Right cardiac atrium (tissue), 5 donors: ENCODE measurements around the gene CNP. TPM values are rescaled to one million over a fixed set of nuclear protein-coding genes. Genes with fewer than 3 reads are reported as not detected.
A peak's percentile ranks its signal among the peaks of the same experiment; 100 is the strongest.

Source experiments
- ATAC-seq, 2 donors: fragments of 200-7000 bp; cut with Tn5 transposase; one replicate each; pipeline versions ENCODE4 v1.8.0 to v1.9.1; 2020; ENCODE audit warnings: moderate library complexity in 2 of 2, mild to moderate bottlenecking in 1 of 2
- DNase-seq, 3 donors: peaks; one replicate each; pipeline ENCODE4 v3.0.0-alpha.2; 2020
- H3K27ac ChIP-seq: one replicate; pipeline ENCODE4 v1.5.1; 2013; ENCODE audit warnings: mild to moderate bottlenecking, low read length, control low read depth, moderate library complexity
- H3K27me3 ChIP-seq: one replicate; pipeline ENCODE4 v1.6.1; 2013; ENCODE audit not compliant: control insufficient read depth, insufficient read depth
- H3K4me1 ChIP-seq: one replicate; pipeline ENCODE4 v1.6.1; 2013; ENCODE audit warnings: low read length; ENCODE audit not compliant: control insufficient read depth, insufficient read depth
- H3K4me3 ChIP-seq: one replicate; pipeline ENCODE4 v1.5.1; 2013; ENCODE audit warnings: low read length, control low read depth
- H3K9me3 ChIP-seq: one replicate; pipeline ENCODE4 v1.6.1; 2013; ENCODE audit warnings: low read length; ENCODE audit not compliant: control insufficient read depth
- WGBS: extraction: QIAGEN DNeasy Blood & Tissue Kit; methylation state at CpG from one replicate; pipeline ENCODE4 v1.1.7; 2013; 5-methylcytosine and 5-hydroxymethylcytosine counted together
- intact Hi-C, 4 donors: fragments of 100-400 bp; cut with DNase I; formaldehyde crosslinking; loops; one replicate each; pipeline versions ENCODE4 v1.11.0 to v1.14.0; 2022 to 2023
- polyA plus RNA-seq: library from polyadenylated mRNA; stranded (reverse); fragments of 200-250 nt; gene quantifications from one replicate; pipeline ENCODE4 v1.2.3, GENCODE V29; 2013
- total RNA-seq, 4 donors: library from RNA; stranded (reverse); fragmentation: NEBNext Ultra II Directional; extraction: Animal tissue kit (Norgen Biotek cat#: 25700); gene quantifications; one replicate each; pipeline ENCODE4 v1.2.1, GENCODE V29; 2021
- donor health status: healthy with polysubstance abuse.
- donor health status: DM: no; HTN: yes; CAD: no.
- donor health status: DM: no; HTN: no; CAD: no.
- donor health status: DM: no; HTN: yes; CAD: no; lungs with severe emphysema.
- donor health status: DM: yes; HTN: yes; CAD: no.

CNP gene
- total and polyA plus RNA-seq, 5 donors, result 32.1 to 41.1 (median 38.8) TPM

DNA sequence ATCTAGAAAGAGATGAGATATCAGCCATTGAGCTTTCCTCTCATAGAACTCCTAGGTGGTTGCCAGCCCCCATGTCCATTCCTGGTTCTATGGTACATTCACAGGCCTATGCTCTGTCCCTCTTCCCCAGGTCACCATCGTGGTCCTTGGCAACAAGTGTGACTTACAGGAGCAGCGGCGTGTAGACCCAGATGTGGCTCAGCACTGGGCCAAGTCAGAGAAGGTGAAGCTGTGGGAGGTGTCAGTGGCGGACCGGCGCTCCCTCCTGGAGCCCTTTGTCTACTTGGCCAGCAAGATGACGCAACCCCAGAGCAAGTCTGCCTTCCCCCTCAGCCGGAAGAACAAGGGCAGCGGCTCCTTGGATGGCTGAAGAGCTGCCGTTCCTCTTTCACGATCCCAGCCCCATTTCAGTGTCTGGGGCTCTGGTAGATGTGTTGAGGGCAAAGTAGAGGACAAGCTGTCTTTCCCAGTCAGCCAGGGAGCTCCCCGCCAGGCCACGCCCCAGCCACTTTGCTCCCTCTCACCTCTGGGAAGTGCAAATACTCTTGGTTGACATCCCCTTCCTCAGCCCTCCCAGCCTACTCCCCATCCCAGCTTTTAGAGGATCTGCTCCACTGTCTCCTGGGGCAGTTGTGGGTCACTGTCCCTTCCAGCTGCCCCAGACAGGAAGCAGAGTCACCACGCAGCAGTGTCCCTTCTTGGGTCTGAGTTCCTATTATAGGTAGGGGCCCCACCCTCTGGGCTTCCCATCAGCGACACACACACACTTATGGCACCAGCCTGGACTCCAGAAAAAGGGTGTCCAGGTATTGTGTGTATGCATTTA, 57.1 kb downstream of the CNP start:
- ATAC-seq (no peak), DNase-seq (peak in 2 of 3 donors; percentile 40 to 67)
- 74% methylated on average over 15 of the region's 15 CpGs for WGBS
- intact Hi-C loops, result loop anchor here in 2 of 4 donors (5.0 to 10.0 kb wide), 3 partner anchors 59 to 91 kb away; partner anchors contain the start of genes CNP (in 1 of the 2) and DHX58 (in 1 of the 2)
- Histone ChIP-seq H3K9me3 (no peaks in the 10 kb centered on the region), H3K27me3 (no peaks in the 10 kb centered on the region), H3K27ac (peak overlapping the region; percentile 4), H3K4me1 (no peaks in the 10 kb centered on the region), H3K4me3 (no peak overlapping the region)

DNA sequence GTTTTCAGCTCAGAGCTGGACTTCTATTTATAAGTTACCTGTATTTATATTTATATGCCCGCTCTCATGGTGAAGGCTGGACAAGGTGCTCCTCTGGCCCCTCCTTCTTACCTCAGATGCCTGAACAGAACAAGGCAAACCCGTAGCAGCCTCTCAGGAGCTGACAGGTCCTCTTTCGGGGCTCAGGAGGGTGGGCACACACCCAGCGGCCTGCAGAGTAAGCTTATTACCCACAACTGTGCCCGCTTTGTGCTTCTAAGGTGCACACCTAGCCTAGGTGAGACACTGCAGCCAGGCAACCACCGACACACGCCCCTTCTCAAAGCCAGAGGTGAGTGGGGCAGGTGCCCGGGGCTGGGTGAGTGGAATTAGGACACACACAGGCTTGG, 58.6 kb downstream of the CNP start:
- H3K27me3 ChIP-seq, result no peaks in the 10 kb centered on the region
- intact Hi-C loops, result loop anchor here (5.0 to 10.0 kb wide), 4 partner anchors 60 to 92 kb away; partner anchors contain the start of genes CNP (in 1 of the 4) and DHX58 (in 1 of the 4)
- DNase-seq (no peak), ATAC-seq (peak in 1 of 2 donors; percentile 7)
- no peak overlapping the region for H3K4me3 ChIP-seq
- H3K27ac ChIP-seq, result peak overlapping the region; percentile 31
- no peaks in the 10 kb centered on the region for H3K9me3 ChIP-seq
- whole genome bisulfite sequencing, result 67% methylated on average over 8 of the region's 8 CpGs
- no peaks in the 10 kb centered on the region for H3K4me1 ChIP-seq

DNA sequence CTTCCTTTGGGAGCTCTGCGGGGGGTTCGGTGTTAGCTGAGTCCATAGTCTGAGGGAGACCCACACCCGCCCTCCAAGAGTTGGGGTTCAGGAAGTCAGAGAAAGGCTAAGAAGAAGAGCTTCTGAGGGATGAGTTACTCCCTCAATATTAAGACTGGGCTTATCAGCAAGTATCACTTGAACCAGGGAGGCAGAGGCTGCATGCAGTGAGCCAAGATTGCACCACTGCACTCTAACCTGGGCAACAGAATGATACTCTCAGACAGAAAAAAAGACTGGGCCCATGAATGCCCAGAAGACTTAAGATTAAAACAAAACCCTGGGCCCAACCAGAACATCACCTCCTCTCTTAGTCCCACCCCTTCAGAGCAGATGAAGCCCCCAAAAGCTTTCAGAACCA, 59.3 kb downstream of the CNP start:
- H3K4me3 ChIP-seq, result no peak overlapping the region
- H3K4me1 ChIP-seq, result no peaks in the 10 kb centered on the region
- no peaks in the 10 kb centered on the region for H3K9me3 ChIP-seq
- no peak for DNase-seq
- H3K27me3 ChIP-seq, result no peaks in the 10 kb centered on the region
- ATAC-seq, result no peak
- intact Hi-C loops, result loop anchor here (5.0 to 10.0 kb wide), 4 partner anchors 61 to 91 kb away; partner anchors contain the start of genes CNP (in 1 of the 4) and DHX58 (in 1 of the 4)
- no peak overlapping the region for H3K27ac ChIP-seq
- WGBS, result 90% methylated on average over 3 of the region's 3 CpGs

DNA sequence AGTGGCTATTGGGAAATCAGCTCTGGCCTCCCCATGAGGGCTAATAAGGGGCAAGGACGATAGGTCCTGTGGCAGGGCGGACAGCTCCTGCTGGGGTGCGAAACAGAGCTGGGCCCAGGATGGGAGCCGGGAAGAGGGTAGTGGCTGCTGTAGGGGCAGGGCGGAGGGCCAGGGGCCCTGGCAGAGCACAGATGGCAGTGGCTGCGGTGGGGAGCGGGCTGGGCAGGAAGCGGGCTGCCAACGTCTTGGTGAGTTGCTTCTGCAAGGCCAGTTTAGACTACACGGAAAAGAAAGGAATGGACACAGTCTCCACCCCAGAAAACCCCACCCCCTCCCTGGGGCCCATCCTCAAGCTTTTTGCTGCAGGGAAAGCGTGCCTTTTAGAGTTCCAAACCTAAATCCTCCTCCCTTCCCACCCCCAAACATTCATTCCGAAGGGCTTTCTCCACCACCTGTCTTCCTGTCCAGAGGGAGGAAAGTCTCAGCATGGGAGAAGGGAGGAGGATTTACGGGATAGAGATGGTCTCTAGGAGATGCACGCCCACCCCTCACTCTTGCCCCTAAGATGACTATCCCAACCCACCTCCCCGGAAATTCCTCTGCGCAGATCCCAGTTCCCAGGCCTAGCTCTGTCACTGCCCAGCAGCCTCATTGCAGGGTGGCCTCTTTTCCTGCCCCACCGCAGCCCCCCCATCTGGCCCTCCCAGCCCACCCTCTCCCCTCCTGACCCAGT, 60.4 kb downstream of the CNP start:
- WGBS, result 46% methylated on average over 17 of the region's 17 CpGs
- peak in 1 of 3 donors; percentile 47 for DNase-seq

More for the DNA sequence above, 60.4 kb downstream of the CNP start:
- H3K27ac ChIP-seq, result no peak overlapping the region
- H3K27me3 ChIP-seq, result no peaks in the 10 kb centered on the region
- H3K4me3 ChIP-seq, result no peak overlapping the region
- intact Hi-C loops, result loop anchor here (5.0 to 10.0 kb wide), 4 partner anchors 62 to 90 kb away; partner anchors contain the start of genes CNP (in 1 of the 4) and DHX58 (in 1 of the 4)
- no peak for ATAC-seq
- H3K9me3 ChIP-seq, result no peaks in the 10 kb centered on the region
- no peaks in the 10 kb centered on the region for H3K4me1 ChIP-seq

Other genes with a start within 250 kb of the CNP start
- gene HAP1, start 232.2 kb upstream of the CNP start, total RNA-seq, result not detected
- 0.05 TPM for gene HAP1, start 232.2 kb upstream of the CNP start, polyA plus RNA-seq
- 100 to 1,000 TPM; 135 to 239 (median 187) TPM for gene JUP, start 180.1 kb upstream of the CNP start, total RNA-seq
- gene JUP, start 180.1 kb upstream of the CNP start, polyA plus RNA-seq, result 145 TPM
- 10 to 100 TPM; 12.1 to 17.1 (median 13.9) TPM for gene P3H4, start 154.8 kb upstream of the CNP start, total RNA-seq
- 9.8 TPM for gene P3H4, start 154.8 kb upstream of the CNP start, polyA plus RNA-seq
- 10 to 100 TPM; 26.5 to 42.7 (median 38.8) TPM for gene FKBP10, start 153.8 kb upstream of the CNP start, total RNA-seq
- 24.8 TPM for gene FKBP10, start 153.8 kb upstream of the CNP start, polyA plus RNA-seq
- gene NT5C3B, start 130.6 kb upstream of the CNP start, total RNA-seq, result 10 to 100 TPM; 29.1 to 46.6 (median 32.1) TPM
- gene NT5C3B, start 130.6 kb upstream of the CNP start, polyA plus RNA-seq, result 40.5 TPM
- gene KLHL10, start 129.0 kb upstream of the CNP start, total RNA-seq, result under 1 TPM in 3 of 4 donors, not detected in 1; 0.26 to 0.33 (median 0.28) TPM
- 0.09 TPM for gene KLHL10, start 129.0 kb upstream of the CNP start, polyA plus RNA-seq
- 1 to 10 TPM; 5.1 to 6.7 (median 5.5) TPM for gene KLHL11, start 101.4 kb upstream of the CNP start, total RNA-seq
- gene KLHL11, start 101.4 kb upstream of the CNP start, polyA plus RNA-seq, result 1.9 TPM
- gene ACLY, start 47.8 kb upstream of the CNP start, total RNA-seq, result 10 to 100 TPM; 24.7 to 50.8 (median 38.4) TPM
- gene ACLY, start 47.8 kb upstream of the CNP start, polyA plus RNA-seq, result 23.0 TPM
- 1 to 10 TPM in 2 of 4 donors, under 1 TPM in 2; 0.71 to 2.0 (median 1.2) TPM for gene ODAD4, start 36.2 kb upstream of the CNP start, total RNA-seq
- gene ODAD4, start 36.2 kb upstream of the CNP start, polyA plus RNA-seq, result 0.72 TPM
- 10 to 100 TPM; 56.2 to 81.5 (median 65.3) TPM for gene DNAJC7, start 50.6 kb downstream of the CNP start, total RNA-seq
- gene DNAJC7, start 50.6 kb downstream of the CNP start, polyA plus RNA-seq, result 60.7 TPM
- gene NKIRAS2, start 53.3 kb downstream of the CNP start, total RNA-seq, result 10 to 100 TPM; 39.1 to 47.9 (median 40.4) TPM
- gene NKIRAS2, start 53.3 kb downstream of the CNP start, polyA plus RNA-seq, result 53.9 TPM
- gene C17orf113, start 83.8 kb downstream of the CNP start, total RNA-seq, result 1 to 10 TPM in 1 of 4 donors, under 1 TPM in 3; 0.60 to 1.2 (median 0.66) TPM
- 0.91 TPM for gene C17orf113, start 83.8 kb downstream of the CNP start, polyA plus RNA-seq
- under 1 TPM in 3 of 4 donors, not detected in 1; 0.29 to 0.42 (median 0.31) TPM for gene ZNF385C, start 131.7 kb downstream of the CNP start, total RNA-seq
- 0.32 TPM for gene ZNF385C, start 131.7 kb downstream of the CNP start, polyA plus RNA-seq
- gene DHX58, start 145.9 kb downstream of the CNP start, total RNA-seq, result 1 to 10 TPM; 5.4 to 8.0 (median 6.1) TPM
- 7.2 TPM for gene DHX58, start 145.9 kb downstream of the CNP start, polyA plus RNA-seq
- 10 to 100 TPM; 15.8 to 32.4 (median 23.3) TPM for gene KAT2A, start 154.6 kb downstream of the CNP start, total RNA-seq
- gene KAT2A, start 154.6 kb downstream of the CNP start, polyA plus RNA-seq, result 30.1 TPM
- under 1 TPM in 3 of 4 donors, not detected in 1; 0.20 to 0.21 (median 0.20) TPM for gene HSPB9, start 156.0 kb downstream of the CNP start, total RNA-seq
- gene HSPB9, start 156.0 kb downstream of the CNP start, polyA plus RNA-seq, result 0.18 TPM
- gene RAB5C, start 188.2 kb downstream of the CNP start, total RNA-seq, result 10 to 100 TPM; 39.9 to 58.1 (median 53.8) TPM
- 55.0 TPM for gene RAB5C, start 188.2 kb downstream of the CNP start, polyA plus RNA-seq
- under 1 TPM in 3 of 4 donors, not detected in 1; 0.06 to 0.28 (median 0.14) TPM for gene KCNH4, start 214.3 kb downstream of the CNP start, total RNA-seq
- gene KCNH4, start 214.3 kb downstream of the CNP start, polyA plus RNA-seq, result 0.14 TPM
- not detected for gene HCRT, start 218.7 kb downstream of the CNP start, total RNA-seq
- gene HCRT, start 218.7 kb downstream of the CNP start, polyA plus RNA-seq, result not detected
- 10 to 100 TPM; 11.5 to 15.4 (median 13.1) TPM for gene GHDC, start 227.7 kb downstream of the CNP start, total RNA-seq
- gene GHDC, start 227.7 kb downstream of the CNP start, polyA plus RNA-seq, result 10.5 TPM